SK-N-SH (cell line): ENCODE results near the gene CYP4F22.

ENCODE experiments used
- CHD2 ChIP-seq: fragments of 150-350 bp; IDR thresholded peaks from 2 replicates; pipeline ENCODE4 v1.6.1; 2018; ENCODE audit warnings: low read length; ENCODE audit not compliant: partially characterized antibody
- CTCF ChIP-seq: fragments of 200-600 bp; sonication (generic); IDR thresholded peaks from 2 replicates; pipeline ENCODE4 v1.6.1; 2017; ENCODE audit warnings: antibody characterized with exemption, mild to moderate bottlenecking, moderate library complexity
- EZH2phosphoT487 ChIP-seq: fragments of 200-600 bp; sonication (generic); IDR thresholded peaks from 2 replicates; pipeline ENCODE4 v1.6.1; 2017; ENCODE audit warnings: low read depth, mixed run types, mild to moderate bottlenecking, antibody characterized with exemption, moderate library complexity, borderline replicate concordance
- FOSL2 ChIP-seq: IDR thresholded peaks from 2 replicates; pipeline ENCODE4 v1.4.0; 2012; ENCODE audit warnings: low read depth, mild to moderate bottlenecking, moderate library complexity, borderline replicate concordance
- FOXM1 ChIP-seq: IDR thresholded peaks from 2 replicates; pipeline ENCODE4 v1.4.0; 2012; ENCODE audit warnings: low read depth, mild to moderate bottlenecking
- MAX ChIP-seq: IDR thresholded peaks from 2 replicates; pipeline ENCODE4 v1.4.0; 2012; ENCODE audit warnings: low read depth
- MEF2A ChIP-seq: IDR thresholded peaks from 2 replicates; pipeline ENCODE4 v1.4.0; 2012; ENCODE audit warnings: low read depth, borderline replicate concordance
- NRF1 ChIP-seq: IDR thresholded peaks from 2 replicates; pipeline ENCODE4 v1.6.1; 2012; ENCODE audit warnings: low read depth, mild to moderate bottlenecking, low read length
- PBX3 ChIP-seq: IDR thresholded peaks from 2 replicates; pipeline ENCODE4; 2012
- RAD21 ChIP-seq: IDR thresholded peaks from 2 replicates; pipeline ENCODE4 v1.6.1; 2012; ENCODE audit warnings: mild to moderate bottlenecking, low read length
- SMC3 ChIP-seq: IDR thresholded peaks from 2 replicates; pipeline ENCODE4 v1.6.1; 2012; ENCODE audit warnings: low read depth, low read length, improper control_type of control experiment
- TAF1 ChIP-seq: IDR thresholded peaks from 2 replicates; pipeline ENCODE4 v1.6.1; 2012; ENCODE audit warnings: low read depth, mild to moderate bottlenecking, low read length, moderate library complexity, borderline replicate concordance
- USF2 ChIP-seq: fragments of 150-350 bp; IDR thresholded peaks from 2 replicates; pipeline ENCODE4 v1.6.1; 2017; ENCODE audit warnings: antibody characterized with exemption, low read length, low read depth, borderline replicate concordance

- TF ChIP-seq FOXM1 (no peak), TAF1 (no peak), CTCF (no peak), MAX (no peak), CHD2 (no peak), SMC3 (no peak), MEF2A (no peak), NRF1 (no peak), USF2 (no peak), FOSL2 (no peak), RAD21 (no peak), PBX3 (no peak), EZH2phosphoT487 (no peak)
Observed at GRCh38 chr19:15501596-15501995, 6.7 kb upstream of the CYP4F22 start.
